HG03139 (cell line): ENCODE measurements around the gene ACMSD.
"Not testable (repeated sequence)": the region's sequence is repeated elsewhere in the genome, so short reads cannot be mapped to it uniquely, and the experiment has no call there.

Experiments used
- ATAC-seq: cut with Tn5 transposase; IDR thresholded peaks from one replicate; pipeline ENCODE4 v1.9.1; 2021; ENCODE audit not compliant: unreplicated experiment

Gene ACMSD

DNA sequence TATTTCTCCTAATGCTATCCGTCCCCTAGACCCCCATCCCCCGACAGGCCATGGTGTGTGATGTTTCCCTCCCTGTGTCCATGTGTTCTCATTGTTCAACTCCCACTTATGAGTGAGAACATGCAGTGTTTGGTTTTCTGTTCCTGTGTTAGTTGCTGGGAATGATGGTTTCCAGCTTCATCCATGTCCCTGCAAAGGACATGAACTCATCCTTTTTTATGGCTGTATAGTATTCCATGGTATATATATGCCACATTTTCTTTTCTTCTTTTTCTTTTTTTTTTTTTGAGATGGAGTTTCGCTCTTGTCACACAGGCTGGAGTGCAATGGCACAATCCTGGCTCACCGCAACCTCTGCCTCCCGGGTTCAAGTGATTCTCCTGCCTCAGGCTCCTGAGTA, 9.2 kb downstream of the ACMSD start:
- not testable (repeated sequence) for ATAC-seq

GRCh38 chr2:134852518-134852917, 14.1 kb downstream of the ACMSD start:
- ATAC-seq, result no peak

GRCh38 chr2:134855709-134856108, 17.3 kb downstream of the ACMSD start:
- ATAC-seq, result no peak

- no peak for ATAC-seq
These were observed 19.8 kb downstream of the ACMSD start for GRCh38 chr2:134858245-134858644.

GRCh38 chr2:134861173-134861572, 22.8 kb downstream of the ACMSD start:
- no peak for ATAC-seq

- ATAC-seq, result no peak
These were observed 23.7 kb downstream of the ACMSD start for GRCh38 chr2:134862069-134862468.

- ATAC-seq, result no peak
These were observed 24.3 kb downstream of the ACMSD start for GRCh38 chr2:134862674-134863073.

DNA sequence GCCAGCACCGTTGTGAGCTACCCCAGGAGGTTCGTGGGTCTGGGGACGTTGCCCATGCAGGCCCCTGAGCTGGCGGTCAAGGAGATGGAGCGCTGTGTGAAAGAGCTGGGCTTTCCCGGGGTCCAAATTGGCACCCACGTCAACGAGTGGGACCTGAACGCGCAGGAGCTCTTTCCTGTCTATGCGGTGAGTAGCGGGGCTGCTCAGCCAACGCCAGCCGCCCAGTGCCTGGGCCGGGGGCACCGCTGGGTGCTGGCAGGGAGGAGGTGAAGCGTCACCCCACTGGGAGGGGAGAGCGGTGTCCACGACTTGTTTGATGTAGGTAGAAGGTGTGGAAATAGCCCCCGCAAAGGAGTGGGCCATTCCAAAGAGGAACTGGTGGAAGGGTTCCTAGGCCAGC, 25.0 kb downstream of the ACMSD start:
- ATAC-seq, result no peak

- ATAC-seq, result no peak
These were observed 26.8 kb downstream of the ACMSD start for GRCh38 chr2:134865067-134865787.

GRCh38 chr2:134866498-134867099, 28.2 kb downstream of the ACMSD start:
- no peak for ATAC-seq

GRCh38 chr2:134869946-134870736, 31.7 kb downstream of the ACMSD start:
- no peak for ATAC-seq

DNA sequence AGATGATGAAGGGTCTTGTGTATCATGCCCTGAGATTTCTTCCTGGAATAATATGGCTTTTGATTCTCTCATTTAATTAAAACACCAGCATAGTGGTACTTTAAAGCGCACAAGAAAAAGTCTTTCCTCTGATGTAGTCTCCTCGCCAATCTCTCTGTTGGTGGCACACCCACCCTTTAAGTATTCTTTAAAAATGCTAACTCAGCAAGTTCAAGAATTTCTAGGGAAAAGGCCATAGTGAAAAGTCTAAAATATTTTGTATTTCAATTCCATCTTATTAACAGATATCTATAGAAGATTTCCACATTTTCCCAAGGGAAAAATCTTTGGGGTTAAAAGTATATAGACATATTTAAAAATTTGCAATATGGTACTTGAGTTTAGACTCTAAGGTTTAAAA, 34.7 kb downstream of the ACMSD start:
- ATAC-seq, result no peak

DNA sequence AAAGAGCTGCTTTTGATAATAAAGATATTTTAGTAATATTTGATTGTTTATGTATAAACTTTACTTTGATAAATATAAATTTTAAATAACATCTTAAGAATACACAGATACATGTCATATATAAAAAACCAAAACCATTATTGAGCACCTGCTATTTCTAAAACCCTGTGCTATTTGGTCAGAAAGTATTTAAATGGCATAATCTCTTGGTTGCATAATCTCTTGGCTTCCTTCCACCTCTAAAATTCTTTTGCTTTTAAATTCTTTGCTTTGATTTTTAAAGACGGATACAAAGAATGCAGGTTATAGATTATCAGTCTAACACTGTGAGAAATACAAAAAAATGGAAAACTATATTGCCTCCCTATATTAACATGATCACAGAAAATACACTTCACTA, 36.9 kb downstream of the ACMSD start:
- no peak for ATAC-seq

- no peak for ATAC-seq
These were observed 44.4 kb downstream of the ACMSD start for GRCh38 chr2:134882773-134883172.

GRCh38 chr2:134883552-134884293, 45.3 kb downstream of the ACMSD start:
- ATAC-seq, result no peak

DNA sequence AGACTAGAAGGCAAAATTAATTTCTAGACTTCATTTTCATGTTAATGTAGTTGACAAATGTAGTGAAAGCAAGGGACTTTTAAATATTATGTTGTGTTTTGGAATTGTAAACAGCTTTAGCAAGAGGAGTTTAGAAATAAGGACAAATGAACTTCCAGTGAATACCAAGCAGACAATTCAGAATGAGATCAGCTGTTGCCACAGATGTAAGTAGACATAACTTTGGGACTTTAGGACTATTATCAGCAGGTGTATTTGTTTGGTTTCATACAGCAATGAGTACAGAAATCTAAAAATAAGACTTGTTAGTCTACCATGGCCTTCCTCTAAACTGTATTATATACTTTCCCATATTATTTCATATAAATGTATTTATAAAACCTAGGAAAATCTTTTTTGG, 46.0 kb downstream of the ACMSD start:
- no peak for ATAC-seq

DNA sequence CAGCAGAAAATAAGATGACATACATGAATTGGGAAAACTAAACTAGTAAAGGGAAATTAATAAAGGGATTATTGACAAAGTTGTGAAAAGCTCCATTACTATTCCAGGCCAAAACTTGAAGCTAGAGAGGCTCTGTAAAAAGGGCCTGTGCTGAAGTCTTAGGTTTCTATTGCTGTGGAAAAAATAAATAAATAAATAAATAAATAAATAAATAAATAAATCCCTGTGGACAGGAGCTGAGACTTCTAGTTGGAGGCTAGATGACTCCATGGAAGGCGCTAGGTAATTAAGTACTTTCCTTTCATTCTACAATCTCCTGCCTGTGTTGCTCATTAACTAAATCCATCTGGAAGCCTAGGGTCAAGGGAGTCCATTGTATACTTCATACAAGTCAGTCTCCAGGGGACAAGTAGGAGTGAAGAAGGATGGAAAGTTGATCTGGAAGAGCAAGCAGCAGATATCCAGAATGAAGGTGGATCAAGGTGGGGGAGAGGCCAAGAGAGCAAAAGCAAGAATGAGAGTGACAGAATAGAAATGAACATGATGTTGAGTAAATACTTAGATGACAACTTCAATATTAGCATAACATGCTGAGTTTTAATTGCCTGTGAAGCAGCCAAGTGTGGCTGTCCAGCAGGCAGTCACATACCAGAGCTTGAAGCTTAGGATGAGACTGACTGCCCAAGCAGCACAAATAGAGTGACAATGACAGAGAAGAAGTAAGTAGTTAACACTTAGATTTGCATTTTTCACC, 54.0 kb downstream of the ACMSD start:
- ATAC-seq, result no peak

DNA sequence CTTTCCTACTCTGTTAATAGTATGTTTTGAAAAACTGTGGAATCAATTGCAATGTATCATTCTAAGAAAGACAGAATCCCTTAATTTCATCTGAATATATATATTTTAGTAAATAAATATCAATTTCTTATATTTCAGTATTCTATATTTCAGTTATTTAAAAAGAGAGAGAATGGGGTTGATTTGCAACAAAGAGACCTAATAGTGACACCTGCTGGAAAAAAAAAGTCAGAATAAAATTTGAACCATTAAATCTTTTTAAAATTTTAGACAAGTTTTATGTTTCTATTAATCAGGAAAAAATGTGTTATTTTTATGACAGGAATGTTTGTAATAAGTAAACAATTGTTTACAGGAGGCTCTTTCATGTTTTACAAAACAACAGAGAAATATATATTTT, 59.5 kb downstream of the ACMSD start:
- no peak for ATAC-seq

- no peak for ATAC-seq
These were observed 60.8 kb downstream of the ACMSD start for GRCh38 chr2:134899204-134899603.

- ATAC-seq, result no peak
These were observed 61.7 kb downstream of the ACMSD start for GRCh38 chr2:134900151-134900550.

DNA sequence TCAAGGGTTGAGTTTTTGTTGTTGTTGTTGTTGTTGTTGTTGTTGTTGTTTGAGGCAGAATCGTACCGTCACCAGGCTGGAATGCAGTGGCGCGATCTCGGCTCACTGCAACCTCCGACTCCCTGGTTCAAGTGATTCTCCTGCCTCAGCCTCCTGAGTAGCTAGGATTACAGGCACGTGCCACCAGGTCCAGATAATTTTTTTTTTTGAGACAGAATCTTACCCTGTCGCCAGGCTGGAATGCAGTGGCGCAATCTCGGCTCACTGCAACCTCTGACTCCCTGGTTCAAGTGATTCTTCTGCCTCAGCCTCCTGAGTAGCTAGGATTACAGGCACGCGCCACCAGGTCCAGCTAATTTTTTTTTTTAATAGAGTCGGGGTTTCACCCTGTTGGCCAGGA, 65.3 kb downstream of the ACMSD start:
- not testable (repeated sequence) for ATAC-seq
